Stimulated activated CD4-positive, alpha-beta T cell treated with anti-CD3 and anti-CD28 coated beads, Interleukin-15, amount 100 ng/mL, for 24 hours (primary cell): ENCODE data around the gene IP6K3.

ENCODE experiments used
- DNase-seq: peaks from one replicate; pipeline ENCODE4 v3.0.0-alpha.2; 2020

Gene IP6K3

GRCh38 chr6:33758815-33759216 is 12.1 kb upstream of the IP6K3 start:
- DNase-seq = no peak

- no peak for DNase-seq
These were observed 11.2 kb upstream of the IP6K3 start for GRCh38 chr6:33757906-33758305.

GRCh38 chr6:33757113-33757512 is 10.4 kb upstream of the IP6K3 start:
- DNase-seq = no peak

- DNase-seq = no peak
These were observed 9.7 kb upstream of the IP6K3 start for GRCh38 chr6:33756211-33756954.

GRCh38 chr6:33755070-33755869 is 8.6 kb upstream of the IP6K3 start:
- DNase-seq = no peak

- DNase-seq = no peak
These were observed 7.5 kb upstream of the IP6K3 start for GRCh38 chr6:33754222-33754621.

GRCh38 chr6:33752646-33753015 is 5.9 kb upstream of the IP6K3 start:
- DNase-seq = no peak

- DNase-seq = no peak
These were observed 5.3 kb upstream of the IP6K3 start for GRCh38 chr6:33751771-33752645.

GRCh38 chr6:33750244-33750991 is 3.7 kb upstream of the IP6K3 start:
- no peak for DNase-seq

GRCh38 chr6:33749401-33749800 is 2.7 kb upstream of the IP6K3 start:
- no peak for DNase-seq

GRCh38 chr6:33748841-33749240 is 2.1 kb upstream of the IP6K3 start:
- no peak for DNase-seq

GRCh38 chr6:33747823-33748222 is 1.1 kb upstream of the IP6K3 start:
- DNase-seq = no peak

- no peak for DNase-seq
These were observed 587 bp downstream of the IP6K3 start for GRCh38 chr6:33746036-33746600.

- DNase-seq = no peak
These were observed 1.2 kb downstream of the IP6K3 start for GRCh38 chr6:33745548-33745947.

GRCh38 chr6:33744895-33745546 is 1.7 kb downstream of the IP6K3 start:
- DNase-seq = no peak

GRCh38 chr6:33744001-33744848 is 2.5 kb downstream of the IP6K3 start:
- peak; percentile 81 for DNase-seq

GRCh38 chr6:33742837-33743236 is 3.9 kb downstream of the IP6K3 start:
- no peak for DNase-seq

- no peak for DNase-seq
These were observed 4.6 kb downstream of the IP6K3 start for GRCh38 chr6:33742092-33742491.

- no peak for DNase-seq
These were observed 5.9 kb downstream of the IP6K3 start for GRCh38 chr6:33740794-33741193.

- no peak for DNase-seq
These were observed 6.5 kb downstream of the IP6K3 start for GRCh38 chr6:33740204-33740608.

GRCh38 chr6:33739571-33739970 is 7.1 kb downstream of the IP6K3 start:
- DNase-seq = no peak
